Fibroblast of lung (primary cell): ENCODE data around the gene FOXM1. TPM values are rescaled to one million over a fixed set of nuclear protein-coding genes. Genes with fewer than 3 reads are reported as not detected.

Experiments used
- DNase-seq, 2 donors: peaks; one replicate each; pipeline versions ENCODE4 v3.0.0 to v3.0.0-alpha.2; 2010; ENCODE audit warnings: low read depth in 2 of 2
- H2AFZ ChIP-seq: 2 replicates; pipeline ENCODE4 v1.5.1; 2012; ENCODE audit warnings: low read length, control low read depth, inconsistent platforms
- H3K27ac ChIP-seq: 2 replicates; pipeline ENCODE4 v1.5.1; 2011; ENCODE audit warnings: low read length, control low read depth; ENCODE audit not compliant: insufficient read depth
- H3K27me3 ChIP-seq: 2 replicates; pipeline ENCODE4 v1.5.1; 2011; ENCODE audit warnings: mild to moderate bottlenecking, low read length; ENCODE audit not compliant: control insufficient read depth, insufficient read depth
- H3K36me3 ChIP-seq: 2 replicates; pipeline ENCODE4 v1.5.1; 2011; ENCODE audit warnings: low read length; ENCODE audit not compliant: control insufficient read depth, insufficient read depth
- H3K4me1 ChIP-seq: 2 replicates; pipeline ENCODE4 v1.5.1; 2011; ENCODE audit warnings: low read length; ENCODE audit not compliant: control insufficient read depth, insufficient read depth; ENCODE audit errors: extremely low read depth
- H3K4me2 ChIP-seq: 2 replicates; pipeline ENCODE4 v1.5.1; 2011; ENCODE audit warnings: low read length, control low read depth; ENCODE audit not compliant: insufficient read depth; ENCODE audit errors: extremely low read depth
- H3K4me3 ChIP-seq, 4 experiments: fragments of 200-600 bp in 1 of 4; sonication (generic) in 1 of 4; replicated peaks in 1 of 4; 2 replicates each; pipeline ENCODE4 v1.5.1; 2011 to 2016; ENCODE audit warnings: low read length in 4 of 4, low read depth in 3 of 4, mild to moderate bottlenecking in 3 of 4, control low read depth in 2 of 4, inconsistent platforms in 1 of 4, mixed read lengths in 1 of 4; ENCODE audit not compliant: insufficient read depth in 1 of 4; ENCODE audit errors: control extremely low read depth in 1 of 4
- H3K79me2 ChIP-seq: 2 replicates; pipeline ENCODE4 v1.5.1; 2012; ENCODE audit warnings: mild to moderate bottlenecking, low read length, inconsistent platforms; ENCODE audit not compliant: control insufficient read depth, insufficient read depth
- H3K9ac ChIP-seq: 2 replicates; pipeline ENCODE4 v1.5.1; 2011; ENCODE audit warnings: mild to moderate bottlenecking, low read length, control low read depth; ENCODE audit not compliant: insufficient read depth
- H3K9me3 ChIP-seq: 2 replicates; pipeline ENCODE4 v1.5.1; 2012; ENCODE audit warnings: low read depth, low read length; ENCODE audit not compliant: control insufficient read depth, insufficient read depth
- H4K20me1 ChIP-seq: 2 replicates; pipeline ENCODE4 v1.5.1; 2011; ENCODE audit warnings: low read length; ENCODE audit not compliant: control insufficient read depth, insufficient read depth; ENCODE audit errors: extremely low read depth
- CTCF ChIP-seq, 2 donors: IDR thresholded peaks in 1 of 2; conservative IDR thresholded peaks in 1 of 2; 1 replicate in 1 of 2; 2 replicates in 1 of 2; pipeline ENCODE4 v1.5.1; 2011 to 2012; ENCODE audit warnings: low read length in 2 of 2, control low read depth in 1 of 2, inconsistent platforms in 1 of 2, low read depth in 1 of 2, mild to moderate bottlenecking in 1 of 2
- EZH2 ChIP-seq: IDR thresholded peaks from 2 replicates; pipeline ENCODE4 v1.5.1; 2012; ENCODE audit warnings: low read length, control low read depth, mild to moderate bottlenecking; ENCODE audit errors: missing control alignments
- polyA plus RNA-seq, 2 donors: library from polyadenylated mRNA; depleted of rRNA in 1 of 2; stranded (reverse) in 1 of 2; unstranded in 1 of 2; fragments of >200 nt; gene quantifications; 2 replicates each; pipeline ENCODE4 v1.2.1, GENCODE V29; 2011 to 2012; ENCODE audit warnings: missing spikeins in 1 of 2
- total RNA-seq: library from RNA; depleted of rRNA; stranded (reverse); fragments of >200 nt; gene quantifications from 2 replicates; pipeline ENCODE4 v1.2.1, GENCODE V29; 2014

FOXM1 gene
- total and polyA plus RNA-seq, 2 donors (not counting 1 experiment from before 2014, with no cell fraction given) = 7.3 to 14.6 TPM

- Histone ChIP-seq H3K27ac (no peak overlapping the region), H3K4me3 (no peak overlapping the region), H3K79me2 (no peaks in the 10 kb centered on the region), H3K36me3 (no peaks in the 10 kb centered on the region), H3K9ac (no peak overlapping the region), H3K4me1 (peaks cover 3% of the 10 kb centered on the region), H3K9me3 (no peaks in the 10 kb centered on the region), H2AFZ (no peak overlapping the region), H3K27me3 (no peaks in the 10 kb centered on the region), H4K20me1 (no peaks in the 10 kb centered on the region), H3K4me2 (no peak overlapping the region)
- DNase-seq = no peak
- TF ChIP-seq EZH2 (no peak), CTCF (conservative IDR thresholded peaks at IDR 0.05 in 1 of 2, IDR thresholded peaks at IDR 0.05 in 1 of 2; ENCODE audit: low read depth in 1 of 2, low read length in 2 of 2) (no peak)
These were observed 19.4 kb downstream of the FOXM1 start for GRCh38 chr12:2857576-2857975.

- Histone ChIP-seq H3K36me3 (no peaks in the 10 kb centered on the region), H3K27me3 (no peaks in the 10 kb centered on the region), H3K4me3 (no peak within 1 kb of the TSS), H3K9me3 (no peaks in the 10 kb centered on the region), H3K4me2 (no peak within 1 kb of the TSS), H4K20me1 (no peaks in the 10 kb centered on the region), H2AFZ (no peak within 1 kb of the TSS), H3K27ac (no peak within 1 kb of the TSS), H3K79me2 (no peaks in the 10 kb centered on the region), H3K9ac (no peak within 1 kb of the TSS), H3K4me1 (peaks cover 3% of the 10 kb centered on the region)
- DNase-seq = no peak
- no peak for TF ChIP-seq EZH2
- no peak for TF ChIP-seq CTCF (conservative IDR thresholded peaks at IDR 0.05 in 1 of 2, IDR thresholded peaks at IDR 0.05 in 1 of 2; ENCODE audit: low read depth in 1 of 2, low read length in 2 of 2)
These were observed 19.9 kb downstream of the FOXM1 start, which contains the start of gene TEX52 for GRCh38 chr12:2857021-2857431. TEX52 (minus strand) TSS chr12:2857039; CDS start chr12:2857026, 13 bp downstream.

- Histone ChIP-seq H3K79me2 (no peaks in the 10 kb centered on the region), H3K9me3 (no peaks in the 10 kb centered on the region), H4K20me1 (no peaks in the 10 kb centered on the region), H3K9ac (no peak overlapping the region), H2AFZ (no peak overlapping the region), H3K36me3 (no peaks in the 10 kb centered on the region), H3K4me3 (no peak overlapping the region), H3K4me1 (peaks cover 3% of the 10 kb centered on the region), H3K27me3 (no peaks in the 10 kb centered on the region), H3K27ac (no peak overlapping the region), H3K4me2 (no peak overlapping the region)
- DNase-seq = no peak
- TF ChIP-seq EZH2 = no peak
- TF ChIP-seq CTCF (conservative IDR thresholded peaks at IDR 0.05 in 1 of 2, IDR thresholded peaks at IDR 0.05 in 1 of 2; ENCODE audit: low read depth in 1 of 2, low read length in 2 of 2) = no peak
These were observed 20.9 kb downstream of the FOXM1 start for GRCh38 chr12:2856051-2856450.
